Choroid plexus epithelial cell (primary cell): ENCODE data around the gene VPS72.

ENCODE experiments used
- DNase-seq: peaks from one replicate; pipeline ENCODE4 v3.0.0-alpha.2; 2010; ENCODE audit warnings: low read depth
- H3K4me3 ChIP-seq: 2 replicates; pipeline ENCODE4 v1.5.1; 2011; ENCODE audit warnings: low read depth, mild to moderate bottlenecking, control low read depth, low read length, moderate library complexity
- TF ChIP-seq, protein P1 (sequence below): conservative IDR thresholded peaks from 2 replicates; pipeline ENCODE4 v1.5.1; 2011; ENCODE audit warnings: low read depth, mild to moderate bottlenecking, control low read depth, inconsistent platforms, low read length, moderate library complexity

The VPS72 gene

DNA sequence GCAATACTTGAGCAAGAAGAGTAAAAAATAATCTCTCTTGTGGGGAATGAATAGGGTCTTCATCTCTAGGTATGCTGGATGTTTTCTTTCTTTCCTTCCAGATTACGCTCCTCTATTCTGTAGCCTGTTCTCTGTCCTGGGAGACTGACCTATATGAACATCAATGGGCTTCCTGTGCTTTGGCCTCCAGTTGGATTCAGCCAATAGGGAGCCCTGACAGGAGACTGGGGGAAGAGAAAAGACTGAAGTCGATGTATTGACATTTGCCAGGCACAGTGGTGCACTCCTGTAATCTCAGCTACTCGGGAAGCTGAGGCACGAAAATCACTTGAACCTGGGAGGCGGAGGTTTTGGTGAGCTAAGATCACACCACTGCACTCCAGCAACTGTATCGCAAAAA lies 61.2 kb downstream of the VPS72 start:
- H3K4me3 ChIP-seq = no peak overlapping the region
- TF ChIP-seq, protein P1, sequence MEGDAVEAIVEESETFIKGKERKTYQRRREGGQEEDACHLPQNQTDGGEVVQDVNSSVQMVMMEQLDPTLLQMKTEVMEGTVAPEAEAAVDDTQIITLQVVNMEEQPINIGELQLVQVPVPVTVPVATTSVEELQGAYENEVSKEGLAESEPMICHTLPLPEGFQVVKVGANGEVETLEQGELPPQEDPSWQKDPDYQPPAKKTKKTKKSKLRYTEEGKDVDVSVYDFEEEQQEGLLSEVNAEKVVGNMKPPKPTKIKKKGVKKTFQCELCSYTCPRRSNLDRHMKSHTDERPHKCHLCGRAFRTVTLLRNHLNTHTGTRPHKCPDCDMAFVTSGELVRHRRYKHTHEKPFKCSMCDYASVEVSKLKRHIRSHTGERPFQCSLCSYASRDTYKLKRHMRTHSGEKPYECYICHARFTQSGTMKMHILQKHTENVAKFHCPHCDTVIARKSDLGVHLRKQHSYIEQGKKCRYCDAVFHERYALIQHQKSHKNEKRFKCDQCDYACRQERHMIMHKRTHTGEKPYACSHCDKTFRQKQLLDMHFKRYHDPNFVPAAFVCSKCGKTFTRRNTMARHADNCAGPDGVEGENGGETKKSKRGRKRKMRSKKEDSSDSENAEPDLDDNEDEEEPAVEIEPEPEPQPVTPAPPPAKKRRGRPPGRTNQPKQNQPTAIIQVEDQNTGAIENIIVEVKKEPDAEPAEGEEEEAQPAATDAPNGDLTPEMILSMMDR = no peak
- DNase-seq = no peak
